ENCODE results near the gene FSCN2. TPM values are rescaled to one million over a fixed set of nuclear protein-coding genes. Genes with fewer than 3 reads are reported as not detected.

FSCN2 gene
- total and polyA plus RNA-seq, 12 donors: 0.22 to 1.9 (median 0.72) TPM; not detected in 1

DNA sequence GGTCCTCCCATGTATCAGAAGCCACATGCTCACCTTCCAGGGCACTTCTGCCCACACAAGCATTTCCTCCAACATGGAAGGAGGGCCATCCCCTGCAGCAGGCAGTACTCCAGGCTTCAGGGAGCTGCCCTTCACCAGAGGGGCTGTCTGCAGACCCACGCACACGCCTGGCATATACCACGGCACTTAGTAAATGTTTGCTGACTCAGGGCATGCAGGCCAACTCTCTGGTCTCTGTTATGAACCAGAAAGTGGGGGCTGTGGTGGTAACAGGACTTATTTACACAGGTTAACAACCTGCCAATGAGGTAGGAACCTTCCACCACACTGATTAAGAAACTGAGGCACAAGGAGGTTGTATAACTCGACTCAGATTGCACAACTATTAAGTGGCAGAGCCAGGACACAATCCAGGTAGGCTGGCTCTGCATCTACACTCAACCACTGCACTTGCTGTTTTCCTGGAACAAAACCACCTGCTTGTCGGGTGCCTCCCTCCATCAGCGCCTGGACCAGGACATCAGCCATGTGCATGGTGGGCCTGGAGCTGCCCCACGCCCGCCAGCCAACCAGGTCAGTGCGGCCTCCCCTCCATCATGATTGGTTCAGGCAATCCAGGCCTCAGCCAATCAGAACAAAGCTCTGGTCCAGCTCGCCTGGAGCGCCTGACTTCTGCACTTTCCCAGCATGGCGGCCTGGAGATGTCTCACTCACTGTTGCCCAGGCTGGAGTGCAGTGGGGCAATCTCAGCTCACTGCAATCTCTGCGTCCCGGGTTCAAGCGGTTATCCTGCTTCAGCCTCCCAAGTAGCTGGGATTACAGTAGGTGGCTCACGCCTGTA lies 34.8 kb upstream of the FSCN2 start:
- Histone ChIP-seq H3K4me1 (replicated peaks in 1 of 2) (peaks cover 2 to 6% of the 10 kb centered on the region in 2 donors), H3K27me3 (no peaks in the 10 kb centered on the region), H3K4me3 (no peak overlapping the region), H3K27ac (no peak overlapping the region), H3K9me3 (replicated peaks in 1 of 3) (no peaks in the 10 kb centered on the region), H3K36me3 (replicated peaks in 1 of 2) (no peaks in the 10 kb centered on the region)
- 82 to 90% (median 89%) methylated on average over 12 to 16 of the region's 16 CpGs for WGBS, 4 donors
- TF ChIP-seq, protein P1, sequence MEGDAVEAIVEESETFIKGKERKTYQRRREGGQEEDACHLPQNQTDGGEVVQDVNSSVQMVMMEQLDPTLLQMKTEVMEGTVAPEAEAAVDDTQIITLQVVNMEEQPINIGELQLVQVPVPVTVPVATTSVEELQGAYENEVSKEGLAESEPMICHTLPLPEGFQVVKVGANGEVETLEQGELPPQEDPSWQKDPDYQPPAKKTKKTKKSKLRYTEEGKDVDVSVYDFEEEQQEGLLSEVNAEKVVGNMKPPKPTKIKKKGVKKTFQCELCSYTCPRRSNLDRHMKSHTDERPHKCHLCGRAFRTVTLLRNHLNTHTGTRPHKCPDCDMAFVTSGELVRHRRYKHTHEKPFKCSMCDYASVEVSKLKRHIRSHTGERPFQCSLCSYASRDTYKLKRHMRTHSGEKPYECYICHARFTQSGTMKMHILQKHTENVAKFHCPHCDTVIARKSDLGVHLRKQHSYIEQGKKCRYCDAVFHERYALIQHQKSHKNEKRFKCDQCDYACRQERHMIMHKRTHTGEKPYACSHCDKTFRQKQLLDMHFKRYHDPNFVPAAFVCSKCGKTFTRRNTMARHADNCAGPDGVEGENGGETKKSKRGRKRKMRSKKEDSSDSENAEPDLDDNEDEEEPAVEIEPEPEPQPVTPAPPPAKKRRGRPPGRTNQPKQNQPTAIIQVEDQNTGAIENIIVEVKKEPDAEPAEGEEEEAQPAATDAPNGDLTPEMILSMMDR (IDR thresholded peaks at IDR 0.05): no peak
- TF ChIP-seq POLR2A (IDR thresholded peaks at IDR 0.05): no peak
- DNase-seq: no peak
- intact Hi-C loops (cut with DNase I): no loop called here

DNA sequence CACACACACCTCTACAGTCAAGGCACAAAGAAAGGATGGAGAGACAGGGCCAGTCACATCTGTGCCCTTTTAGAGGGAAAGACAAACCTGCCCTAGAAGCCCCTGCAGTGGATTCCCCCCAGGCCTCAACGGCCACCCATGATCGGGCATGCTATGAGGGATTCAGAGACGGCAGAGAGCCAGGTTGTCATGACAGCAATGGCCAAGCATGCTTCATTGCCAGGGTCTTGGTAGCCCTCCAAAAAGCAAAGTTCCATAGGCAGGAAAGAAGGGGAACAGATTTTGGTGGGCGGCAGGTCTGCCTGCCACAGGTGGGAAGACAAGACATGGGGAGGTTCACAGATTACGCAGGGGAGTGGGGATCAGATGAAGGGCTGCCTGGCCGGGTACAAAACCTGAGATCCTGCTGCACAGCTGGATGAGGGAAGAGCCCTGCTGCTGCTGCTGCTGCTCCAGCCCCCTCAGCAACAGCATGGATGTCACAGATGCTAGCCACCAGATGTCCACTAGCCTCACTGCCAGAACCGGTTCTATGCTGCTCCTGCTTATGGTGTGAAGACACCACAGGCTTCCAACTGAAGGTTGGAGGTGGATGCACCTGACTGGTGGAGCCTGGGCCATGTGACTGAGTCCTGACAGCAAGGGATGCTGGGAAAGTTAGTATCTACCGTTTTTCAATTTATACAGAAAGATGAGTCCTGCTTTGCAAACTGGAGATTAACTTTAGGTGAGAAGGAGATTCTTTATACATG lies 33.4 kb upstream of the FSCN2 start:
- no peak overlapping the region for H3K4me3 ChIP-seq
- no peaks in the 10 kb centered on the region for H3K9me3 ChIP-seq (replicated peaks in 1 of 3)
- 41 to 55% (median 47%) methylated on average over 7 to 8 of the region's 8 CpGs for WGBS, 4 donors
- DNase-seq: no peak
- H3K27ac ChIP-seq: no peak overlapping the region
- no peaks in the 10 kb centered on the region for H3K36me3 ChIP-seq (replicated peaks in 1 of 2)
- H3K27me3 ChIP-seq: no peaks in the 10 kb centered on the region
- H3K4me1 ChIP-seq (replicated peaks in 1 of 2): no peaks in the 10 kb centered on the region
- intact Hi-C loops (cut with DNase I): no loop called here
- TF ChIP-seq, protein P1 (IDR thresholded peaks at IDR 0.05): no peak
- TF ChIP-seq POLR2A (IDR thresholded peaks at IDR 0.05): no peak

DNA sequence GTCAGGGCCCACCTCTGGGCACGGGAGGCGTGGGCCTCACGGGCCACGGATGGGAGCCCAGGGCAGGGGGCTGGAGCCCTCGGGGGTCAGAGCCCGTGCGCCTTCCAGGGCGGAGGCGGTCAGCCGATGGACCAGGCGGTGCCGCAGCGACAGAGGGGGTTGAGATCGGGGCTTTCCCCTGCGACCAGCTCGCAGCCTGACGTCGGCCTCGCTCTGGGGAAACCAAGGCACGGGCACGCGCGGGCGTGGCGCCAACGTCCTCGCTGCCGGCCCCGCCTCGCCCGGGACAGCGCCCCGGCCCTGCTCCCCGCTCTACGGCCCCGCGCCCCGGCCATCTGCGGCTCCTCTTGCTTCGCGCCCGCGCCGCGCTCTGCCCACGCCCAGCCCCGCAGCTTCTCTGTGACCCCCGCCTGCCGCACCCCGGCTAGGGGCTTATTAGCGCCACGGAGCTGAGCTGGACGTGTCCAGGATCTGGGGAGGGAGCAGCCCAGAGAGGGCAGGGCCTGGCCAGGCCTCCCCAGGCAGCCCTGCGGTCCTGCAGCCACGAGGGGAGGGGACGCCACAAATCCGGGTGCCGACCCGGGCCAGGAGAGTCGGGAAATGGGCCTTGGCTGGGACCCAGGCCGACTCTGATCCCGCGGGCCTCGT lies 29.1 kb upstream of the FSCN2 start:
- H3K27me3 ChIP-seq: no peaks in the 10 kb centered on the region
- H3K27ac ChIP-seq: no peak overlapping the region
- intact Hi-C loops (cut with DNase I): no loop called here
- no peaks in the 10 kb centered on the region for H3K9me3 ChIP-seq (replicated peaks in 1 of 3)
- no peaks in the 10 kb centered on the region for H3K4me1 ChIP-seq (replicated peaks in 1 of 2)
- DNase-seq: no peak
- TF ChIP-seq POLR2A (IDR thresholded peaks at IDR 0.05): no peak
- TF ChIP-seq, protein P1 (IDR thresholded peaks at IDR 0.05): no peak
- H3K4me3 ChIP-seq: no peak overlapping the region
- WGBS, 4 donors: 56 to 78% (median 59%) methylated on average over 36 to 64 of the region's 64 CpGs
- H3K36me3 ChIP-seq (replicated peaks in 1 of 2): no peaks in the 10 kb centered on the region

DNA sequence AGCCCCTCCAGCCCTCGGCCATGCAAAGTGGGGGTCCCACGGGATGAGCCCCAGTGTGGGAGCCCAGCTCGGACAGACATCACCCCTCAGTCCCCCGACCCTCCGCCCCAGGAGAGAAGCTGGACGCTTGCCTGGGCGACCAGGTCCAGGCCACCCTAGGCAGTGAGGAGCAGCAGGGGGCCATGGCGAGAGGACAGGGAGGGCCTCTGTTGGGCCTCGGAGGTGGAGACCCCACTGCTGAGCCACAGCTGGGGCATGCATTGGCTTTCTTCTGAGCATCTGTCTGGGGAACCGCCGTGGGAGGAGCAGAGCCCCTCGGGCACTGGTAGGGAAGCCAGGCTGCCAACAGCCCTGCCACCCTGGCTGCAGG lies 28.6 kb upstream of the FSCN2 start:
- TF ChIP-seq, protein P1 (IDR thresholded peaks at IDR 0.05): no peak
- TF ChIP-seq POLR2A (IDR thresholded peaks at IDR 0.05): no peak
- Histone ChIP-seq H3K27ac (no peak overlapping the region), H3K27me3 (no peaks in the 10 kb centered on the region), H3K36me3 (replicated peaks in 1 of 2) (no peaks in the 10 kb centered on the region), H3K4me1 (replicated peaks in 1 of 2) (no peaks in the 10 kb centered on the region), H3K4me3 (no peak overlapping the region), H3K9me3 (replicated peaks in 1 of 3) (no peaks in the 10 kb centered on the region)
- DNase-seq: no peak
- WGBS, 4 donors: 60 to 78% (median 68%) methylated on average over 2 to 12 of the region's 12 CpGs
- intact Hi-C loops (cut with DNase I): no loop called here
